ENCODE measurements around the gene TNFSF18. TPM values are rescaled to one million over a fixed set of nuclear protein-coding genes. Genes with fewer than 3 reads are reported as not detected.

Gene TNFSF18
- total RNA-seq (2013): 0.06 TPM
- not detected for polyA plus RNA-seq
- polyA minus RNA-seq: not detected in 2 replicates
- total RNA-seq: 0 to 3.0 (median 1.1) reads per million in 11 experiments

DNA sequence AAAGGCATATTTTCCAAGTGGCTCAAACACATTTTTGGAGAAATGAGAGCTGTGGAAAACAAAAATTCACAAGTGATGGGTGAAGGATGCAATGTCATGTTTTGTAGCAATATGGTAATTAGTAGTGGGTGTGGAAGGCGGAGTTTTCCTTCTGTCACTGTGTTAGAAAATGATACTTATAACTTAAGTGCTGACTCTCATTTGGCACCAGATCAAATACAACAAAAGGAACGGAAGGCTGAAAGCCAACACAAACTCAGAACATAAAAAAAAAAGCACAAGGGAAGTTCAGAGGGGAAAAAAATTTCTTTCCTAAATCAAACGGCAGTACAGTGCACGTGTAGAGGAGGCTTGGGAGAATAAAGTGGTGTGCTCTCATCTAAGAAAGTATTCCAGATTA lies at the start of gene TNFSF18:
Gene TNFSF18 (minus strand): TSS at position 77 of the 400 bp plus-strand sequence. CDS start 45 bp downstream, at position 32.
- peaks cover 0 to 3% (median 0%) of the 10 kb centered on the region in 7 donors for H3K9me3 Mint-ChIP-seq
- H3K79me2 ChIP-seq (ENCODE audit: insufficient read depth, low read length): no peaks in the 10 kb centered on the region
- peak within 1 kb of the TSS in 1 of 2 donors; percentile 83 for H3K4me3 Mint-ChIP-seq
- H3K9me3 ChIP-seq (replicated peaks in 1 of 2; ENCODE audit: control insufficient read depth in 1 of 2, insufficient read depth in 1 of 2, low read length in 2 of 2): no peaks in the 10 kb centered on the region
- peaks cover 33 to 53% of the 10 kb centered on the region in 2 donors for H3K4me1 ChIP-seq (ENCODE audit: control insufficient read depth in 1 of 2, insufficient read depth in 2 of 2, low read length in 2 of 2)
- TF ChIP-seq, protein P1, sequence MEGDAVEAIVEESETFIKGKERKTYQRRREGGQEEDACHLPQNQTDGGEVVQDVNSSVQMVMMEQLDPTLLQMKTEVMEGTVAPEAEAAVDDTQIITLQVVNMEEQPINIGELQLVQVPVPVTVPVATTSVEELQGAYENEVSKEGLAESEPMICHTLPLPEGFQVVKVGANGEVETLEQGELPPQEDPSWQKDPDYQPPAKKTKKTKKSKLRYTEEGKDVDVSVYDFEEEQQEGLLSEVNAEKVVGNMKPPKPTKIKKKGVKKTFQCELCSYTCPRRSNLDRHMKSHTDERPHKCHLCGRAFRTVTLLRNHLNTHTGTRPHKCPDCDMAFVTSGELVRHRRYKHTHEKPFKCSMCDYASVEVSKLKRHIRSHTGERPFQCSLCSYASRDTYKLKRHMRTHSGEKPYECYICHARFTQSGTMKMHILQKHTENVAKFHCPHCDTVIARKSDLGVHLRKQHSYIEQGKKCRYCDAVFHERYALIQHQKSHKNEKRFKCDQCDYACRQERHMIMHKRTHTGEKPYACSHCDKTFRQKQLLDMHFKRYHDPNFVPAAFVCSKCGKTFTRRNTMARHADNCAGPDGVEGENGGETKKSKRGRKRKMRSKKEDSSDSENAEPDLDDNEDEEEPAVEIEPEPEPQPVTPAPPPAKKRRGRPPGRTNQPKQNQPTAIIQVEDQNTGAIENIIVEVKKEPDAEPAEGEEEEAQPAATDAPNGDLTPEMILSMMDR (IDR thresholded peaks at IDR 0.05): no peak
- H3K4me1 Mint-ChIP-seq: peaks cover 46% of the 10 kb centered on the region
- no CpG with 5 or more reads among the region's 4 CpGs for WGBS (ENCODE audit: insufficient coverage)
- no peaks in the 10 kb centered on the region for H3K36me3 Mint-ChIP-seq
- intact Hi-C loops (cut with micrococcal nuclease): loop anchor here in 1 of 2 donors (10.0 kb wide), 2 partner anchors 74 to 144 kb away; no protein-coding TSS in a partner anchor
- H3K27me3 Mint-ChIP-seq (ENCODE audit: low read depth in 3 of 3): peaks cover 0 to 2% (median 0%) of the 10 kb centered on the region in 3 donors
- peak; percentile 34 to 64 (median 43) for DNase-seq
- no peak within 1 kb of the TSS for H3K27ac ChIP-seq (ENCODE audit: low read depth in 1 of 2, low read length in 2 of 2)
- peak within 1 kb of the TSS; percentile 8 for H3K4me2 ChIP-seq (replicated peaks; ENCODE audit: extremely low read depth, low read length, poor library complexity, severe bottlenecking)
- H3K27ac Mint-ChIP-seq: peak within 1 kb of the TSS; percentile 18 to 84 (median 57)
- H3K27me3 ChIP-seq (ENCODE audit: control insufficient read depth in 2 of 2, insufficient read depth in 2 of 2, low read length in 2 of 2): no peaks in the 10 kb centered on the region
- H3K9ac ChIP-seq (ENCODE audit: insufficient read depth, low read length, poor library complexity, severe bottlenecking): no peak within 1 kb of the TSS
- H2AFZ ChIP-seq (ENCODE audit: insufficient read depth, low read depth, low read length, poor library complexity, severe bottlenecking): no peak within 1 kb of the TSS
- no peaks in the 10 kb centered on the region for H4K20me1 ChIP-seq (ENCODE audit: insufficient read depth, low read length)
- no peaks in the 10 kb centered on the region for H3K36me3 ChIP-seq (replicated peaks in 1 of 2; ENCODE audit: control insufficient read depth in 1 of 2, insufficient read depth in 2 of 2, low read length in 2 of 2)
- no peak within 1 kb of the TSS for H3K4me3 ChIP-seq (replicated peaks in 1 of 3; ENCODE audit: low read depth in 2 of 3, low read length in 3 of 3)

DNA sequence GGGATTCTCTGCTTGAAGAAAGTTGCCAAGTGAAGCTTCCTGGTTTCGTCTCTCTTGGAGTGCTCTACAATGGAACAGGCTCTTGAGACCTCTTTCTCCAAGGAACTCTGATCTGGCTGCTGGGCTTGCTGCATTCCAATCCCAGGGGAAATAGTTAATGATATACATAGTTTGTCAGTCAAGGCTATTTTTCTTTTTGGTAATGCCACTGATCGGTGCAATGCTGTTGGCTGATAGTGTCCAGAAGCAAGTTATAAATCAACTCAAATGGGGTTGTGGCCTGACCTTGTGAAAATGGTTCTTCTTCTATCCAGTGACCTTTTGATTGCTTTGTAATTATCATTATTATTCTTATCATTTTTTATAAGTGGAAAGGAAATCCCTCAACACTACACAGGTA lies 48.4 kb upstream of the TNFSF18 start:
- no peak overlapping the region for H3K4me3 ChIP-seq (replicated peaks in 1 of 3; ENCODE audit: low read depth in 2 of 3, low read length in 3 of 3)
- no peaks in the 10 kb centered on the region for H3K36me3 ChIP-seq (replicated peaks in 1 of 2; ENCODE audit: control insufficient read depth in 1 of 2, insufficient read depth in 2 of 2, low read length in 2 of 2)
- no peaks in the 10 kb centered on the region for H4K20me1 ChIP-seq (ENCODE audit: insufficient read depth, low read length)
- peaks cover 0 to 3% of the 10 kb centered on the region in 2 donors for H3K36me3 Mint-ChIP-seq
- intact Hi-C loops (cut with micrococcal nuclease): no loop called here
- no peak for DNase-seq
- H3K4me3 Mint-ChIP-seq: no peak overlapping the region
- H3K27me3 ChIP-seq (ENCODE audit: control insufficient read depth in 2 of 2, insufficient read depth in 2 of 2, low read length in 2 of 2): no peaks in the 10 kb centered on the region
- H3K9ac ChIP-seq (ENCODE audit: insufficient read depth, low read length, poor library complexity, severe bottlenecking): no peak overlapping the region
- H3K27ac Mint-ChIP-seq: no peak overlapping the region
- H3K79me2 ChIP-seq (ENCODE audit: insufficient read depth, low read length): no peaks in the 10 kb centered on the region
- H3K27ac ChIP-seq (ENCODE audit: low read depth in 1 of 2, low read length in 2 of 2): no peak overlapping the region
- no CpG with 5 or more reads among the region's 2 CpGs for WGBS (ENCODE audit: insufficient coverage)
- H3K9me3 Mint-ChIP-seq: peaks cover 12 to 19% (median 15%) of the 10 kb centered on the region in 7 donors
- peaks cover 0 to 7% of the 10 kb centered on the region in 2 donors for H3K4me1 ChIP-seq (ENCODE audit: control insufficient read depth in 1 of 2, insufficient read depth in 2 of 2, low read length in 2 of 2)
- H2AFZ ChIP-seq (ENCODE audit: insufficient read depth, low read depth, low read length, poor library complexity, severe bottlenecking): no peak overlapping the region
- peaks cover 11 to 12% of the 10 kb centered on the region in 2 donors for H3K9me3 ChIP-seq (replicated peaks in 1 of 2; ENCODE audit: control insufficient read depth in 1 of 2, insufficient read depth in 1 of 2, low read length in 2 of 2)
- H3K4me1 Mint-ChIP-seq: peaks cover 6% of the 10 kb centered on the region
- H3K27me3 Mint-ChIP-seq (ENCODE audit: low read depth in 3 of 3): peaks cover 0 to 3% (median 2%) of the 10 kb centered on the region in 3 donors
- no peak overlapping the region for H3K4me2 ChIP-seq (replicated peaks; ENCODE audit: extremely low read depth, low read length, poor library complexity, severe bottlenecking)
- TF ChIP-seq, protein P1 (IDR thresholded peaks at IDR 0.05): no peak
